Lower leg skin (tissue), 3 donors: Measurements from ENCODE around the gene GPR137B.

Source experiments
- CTCF ChIP-seq, 3 donors: fragments of 450-650 bp; IDR thresholded peaks; one replicate each; pipeline ENCODE4 v1.5.1; 2016; ENCODE audit warnings: antibody characterized with exemption in 3 of 3, mild to moderate bottlenecking in 3 of 3, moderate library complexity in 2 of 3
- POLR2A ChIP-seq, 2 donors: fragments of 450-650 bp; IDR thresholded peaks; one replicate each; pipeline ENCODE4 v1.6.1; 2016 to 2017; ENCODE audit warnings: antibody characterized with exemption in 2 of 2, mild to moderate bottlenecking in 1 of 2, moderate library complexity in 1 of 2

DNA sequence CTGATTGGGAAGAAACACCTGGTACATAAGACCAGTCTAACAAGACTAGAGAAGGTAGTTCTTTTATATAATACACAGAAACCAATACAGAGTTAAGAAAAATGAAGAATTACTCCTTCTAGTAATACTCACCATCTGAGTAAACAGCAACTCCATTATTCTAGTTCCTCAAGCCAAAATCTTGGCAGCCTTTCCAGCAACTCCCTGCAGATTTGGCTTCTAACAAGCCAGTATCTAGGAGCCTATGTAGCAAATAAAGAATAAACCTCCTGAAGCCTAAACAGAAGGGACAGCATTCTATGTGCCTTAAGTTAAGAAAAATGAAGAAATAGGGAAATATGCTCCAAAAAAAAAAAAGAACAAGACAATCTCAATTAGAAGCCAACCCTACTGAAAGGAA lies 114.9 kb downstream of the GPR137B start:
- TF ChIP-seq POLR2A (IDR thresholded peaks at IDR 0.05) = no peak
- no peak for TF ChIP-seq CTCF (IDR thresholded peaks at IDR 0.05)
